Kidney capillary endothelial cell (primary cell): ENCODE data around the gene ADORA2A.

Source experiments
- DNase-seq: peaks from one replicate; pipeline ENCODE4 v3.0.0-alpha.2; 2018; ENCODE audit warnings: low spot score

The ADORA2A gene

GRCh38 chr22:24404561-24405275 is 22.7 kb upstream of the ADORA2A start:
- DNase-seq: no peak

GRCh38 chr22:24405631-24406321 is 21.6 kb upstream of the ADORA2A start:
- DNase-seq: no peak

GRCh38 chr22:24406322-24407277 is 20.8 kb upstream of the ADORA2A start:
- DNase-seq: no peak

GRCh38 chr22:24407278-24407665 is 20.1 kb upstream of the ADORA2A start:
- DNase-seq: no peak

GRCh38 chr22:24407884-24408283 is 19.5 kb upstream of the ADORA2A start:
- no peak for DNase-seq

- no peak for DNase-seq
Observed at GRCh38 chr22:24408630-24409029, 18.8 kb upstream of the ADORA2A start.

GRCh38 chr22:24409707-24410106 is 17.7 kb upstream of the ADORA2A start:
- DNase-seq: no peak

GRCh38 chr22:24410110-24410856 is 17.1 kb upstream of the ADORA2A start:
- DNase-seq: no peak

GRCh38 chr22:24411256-24412004 is 16.0 kb upstream of the ADORA2A start:
- DNase-seq: no peak

GRCh38 chr22:24412274-24412673 is 15.1 kb upstream of the ADORA2A start:
- no peak for DNase-seq

- DNase-seq: no peak
Observed at GRCh38 chr22:24413271-24413670, 14.1 kb upstream of the ADORA2A start.

GRCh38 chr22:24413736-24414385 is 13.5 kb upstream of the ADORA2A start:
- no peak for DNase-seq

- no peak for DNase-seq
Observed at GRCh38 chr22:24414523-24414922, 12.9 kb upstream of the ADORA2A start.

- DNase-seq: no peak
Observed at GRCh38 chr22:24414984-24415945, 12.1 kb upstream of the ADORA2A start.

GRCh38 chr22:24416095-24416494 is 11.3 kb upstream of the ADORA2A start:
- DNase-seq: no peak

GRCh38 chr22:24416611-24417010 is 10.8 kb upstream of the ADORA2A start:
- DNase-seq: no peak

- no peak for DNase-seq
Observed at GRCh38 chr22:24417200-24417599, 10.2 kb upstream of the ADORA2A start.

- no peak for DNase-seq
Observed at GRCh38 chr22:24417901-24418641, 9.3 kb upstream of the ADORA2A start.
